Sigmoid colon (tissue), 7 donors: ENCODE measurements around the gene MSLN. TPM values are rescaled to one million over a fixed set of nuclear protein-coding genes. Genes with fewer than 3 reads are reported as not detected.

Experiments used
- DNase-seq: peaks from one replicate; pipeline ENCODE4 v3.0.0-alpha.2; 2019
- H3K27ac ChIP-seq, 4 donors: fragments of 200-600 bp; sonication (generic); one replicate each; pipeline ENCODE4 v1.5.1; 2016 to 2019; ENCODE audit warnings: mild to moderate bottlenecking in 1 of 4
- H3K27me3 ChIP-seq, 3 donors: fragments of 200-600 bp; sonication (generic); one replicate each; pipeline ENCODE4 v1.5.1; 2019; ENCODE audit warnings: mild to moderate bottlenecking in 1 of 3
- H3K36me3 ChIP-seq, 4 donors: fragments of 200-600 bp; sonication (generic); one replicate each; pipeline ENCODE4 v1.5.1; 2016 to 2019
- H3K4me1 ChIP-seq, 4 donors: fragments of 200-600 bp; sonication (generic); one replicate each; pipeline ENCODE4 v1.5.1; 2017 to 2019
- H3K4me3 ChIP-seq, 4 donors: fragments of 200-600 bp; sonication (generic); one replicate each; pipeline ENCODE4 v1.5.1; 2017 to 2019; ENCODE audit warnings: mild to moderate bottlenecking in 2 of 4, moderate library complexity in 1 of 4
- H3K9me3 ChIP-seq, 4 donors: fragments of 200-600 bp in 3 of 4; sonication (generic) in 3 of 4; one replicate each; pipeline versions ENCODE4 v1.5.1 to v1.6.1; 2013 to 2019
- CTCF ChIP-seq, 4 experiments: fragments of 450-650 bp in 3 of 4; fragments of 200-600 bp in 1 of 4; IDR thresholded peaks; one replicate each; pipeline ENCODE4 v1.5.1; 2016 to 2019; ENCODE audit warnings: antibody characterized with exemption in 4 of 4, mild to moderate bottlenecking in 3 of 4, moderate library complexity in 2 of 4
- EP300 ChIP-seq, 4 donors: sonication (generic); formaldehyde crosslinking; IDR thresholded peaks; one replicate each; pipeline ENCODE4 v1.6.1; 2017; ENCODE audit warnings: antibody characterized with exemption in 4 of 4
- POLR2A ChIP-seq, 2 donors: fragments of 450-650 bp; IDR thresholded peaks; one replicate each; pipeline ENCODE4 v1.6.1; 2016; ENCODE audit warnings: antibody characterized with exemption in 2 of 2, mild to moderate bottlenecking in 2 of 2, moderate library complexity in 2 of 2
- POLR2AphosphoS5 ChIP-seq, 4 donors: sonication (generic); formaldehyde crosslinking; IDR thresholded peaks; one replicate each; pipeline ENCODE4 v1.6.1; 2017; ENCODE audit warnings: antibody characterized with exemption in 4 of 4
- WGBS, 2 donors: extraction: QIAGEN DNeasy Blood & Tissue Kit; methylation state at CpG; one replicate each; pipeline ENCODE4 v1.1.7; 2013; 5-methylcytosine and 5-hydroxymethylcytosine counted together
- intact Hi-C: fragments of 100-400 bp; cut with DNase I; formaldehyde crosslinking; loops from one replicate; pipeline ENCODE4 v1.15.1; 2023
- polyA plus RNA-seq, 3 donors: library from polyadenylated mRNA; stranded (reverse); fragments of 200-250 nt; gene quantifications; one replicate each; pipeline ENCODE4 v1.2.3, GENCODE V29; 2013
- total RNA-seq, 4 donors: library from RNA; depleted of rRNA; stranded (reverse); fragments of >200 nt; gene quantifications; one replicate each; pipeline ENCODE4 v1.1.0, GENCODE V29; 2016
- donor health status: healthy with polysubstance abuse.
- donor health status: Bipolar disorder and iron deficiency.
- donor health status: healthy.

The MSLN gene
- total and polyA plus RNA-seq, 7 donors = 0.54 to 3.5 (median 1.2) TPM; not detected in 3

- intact Hi-C loops = no loop called here
- Histone ChIP-seq H3K27ac (no peak overlapping the region), H3K4me3 (no peak overlapping the region), H3K9me3 (no peaks in the 10 kb centered on the region), H3K4me1 (peaks cover 0 to 18% (median 15%) of the 10 kb centered on the region in 4 donors), H3K36me3 (peaks cover 0 to 5% (median 0%) of the 10 kb centered on the region in 4 donors), H3K27me3 (peaks cover 0 to 5% (median 0%) of the 10 kb centered on the region in 3 donors)
- 81 to 87% methylated on average over 21 of the region's 21 CpGs for WGBS, 2 donors
- DNase-seq = no peak
- no peak for TF ChIP-seq CTCF (IDR thresholded peaks at IDR 0.05)
These were observed 16.6 kb upstream of the MSLN start for GRCh38 chr16:743794-744500.

DNA sequence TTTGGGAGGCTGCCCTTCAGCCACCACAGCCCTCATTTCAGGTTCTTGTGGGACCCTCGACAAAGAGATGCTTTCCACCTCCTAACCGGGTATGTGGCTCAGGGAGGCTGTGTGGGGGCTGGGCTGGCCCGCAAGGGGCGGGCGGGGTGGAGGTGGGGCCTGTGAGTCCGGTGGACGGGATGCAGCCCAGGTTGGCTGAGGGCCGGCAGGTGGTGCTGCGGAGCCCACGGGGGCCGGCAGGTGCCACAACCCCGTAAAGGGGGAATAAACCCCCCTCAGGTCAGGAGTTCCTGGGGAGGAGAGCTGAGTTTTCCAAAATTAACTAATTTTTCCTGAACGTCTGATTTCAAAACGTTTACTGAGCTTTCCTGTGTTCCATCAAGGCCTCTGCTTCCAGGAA lies 14.8 kb upstream of the MSLN start:
- Histone ChIP-seq H3K27ac (no peak overlapping the region), H3K36me3 (no peaks in the 10 kb centered on the region), H3K27me3 (peaks cover 0 to 5% (median 0%) of the 10 kb centered on the region in 3 donors), H3K9me3 (no peaks in the 10 kb centered on the region), H3K4me3 (no peak overlapping the region), H3K4me1 (peaks cover 0 to 5% (median 5%) of the 10 kb centered on the region in 4 donors)
- DNase-seq = no peak
- TF ChIP-seq POLR2AphosphoS5 (IDR thresholded peaks at IDR 0.05) (no peak), EP300 (IDR thresholded peaks at IDR 0.05) (no peak), CTCF (IDR thresholded peaks at IDR 0.05) (no peak), POLR2A (IDR thresholded peaks at IDR 0.05) (no peak)
- intact Hi-C loops = no loop called here
- WGBS, 2 donors = 2 to 5% methylated on average over 14 of the region's 14 CpGs

GRCh38 chr16:746637-747036 lies 13.9 kb upstream of the MSLN start:
- Histone ChIP-seq H3K4me1 (no peaks in the 10 kb centered on the region), H3K27ac (no peak overlapping the region), H3K4me3 (no peak overlapping the region), H3K9me3 (no peaks in the 10 kb centered on the region), H3K36me3 (no peaks in the 10 kb centered on the region), H3K27me3 (peaks cover 0 to 5% (median 0%) of the 10 kb centered on the region in 3 donors)
- intact Hi-C loops = no loop called here
- no peak for TF ChIP-seq EP300 (IDR thresholded peaks at IDR 0.05)
- no peak for TF ChIP-seq POLR2A (IDR thresholded peaks at IDR 0.05)
- TF ChIP-seq POLR2AphosphoS5 (IDR thresholded peaks at IDR 0.05) = no peak
- TF ChIP-seq CTCF (IDR thresholded peaks at IDR 0.05) = no peak
- 72 to 80% methylated on average over 13 of the region's 13 CpGs for WGBS, 2 donors
- DNase-seq = no peak

DNA sequence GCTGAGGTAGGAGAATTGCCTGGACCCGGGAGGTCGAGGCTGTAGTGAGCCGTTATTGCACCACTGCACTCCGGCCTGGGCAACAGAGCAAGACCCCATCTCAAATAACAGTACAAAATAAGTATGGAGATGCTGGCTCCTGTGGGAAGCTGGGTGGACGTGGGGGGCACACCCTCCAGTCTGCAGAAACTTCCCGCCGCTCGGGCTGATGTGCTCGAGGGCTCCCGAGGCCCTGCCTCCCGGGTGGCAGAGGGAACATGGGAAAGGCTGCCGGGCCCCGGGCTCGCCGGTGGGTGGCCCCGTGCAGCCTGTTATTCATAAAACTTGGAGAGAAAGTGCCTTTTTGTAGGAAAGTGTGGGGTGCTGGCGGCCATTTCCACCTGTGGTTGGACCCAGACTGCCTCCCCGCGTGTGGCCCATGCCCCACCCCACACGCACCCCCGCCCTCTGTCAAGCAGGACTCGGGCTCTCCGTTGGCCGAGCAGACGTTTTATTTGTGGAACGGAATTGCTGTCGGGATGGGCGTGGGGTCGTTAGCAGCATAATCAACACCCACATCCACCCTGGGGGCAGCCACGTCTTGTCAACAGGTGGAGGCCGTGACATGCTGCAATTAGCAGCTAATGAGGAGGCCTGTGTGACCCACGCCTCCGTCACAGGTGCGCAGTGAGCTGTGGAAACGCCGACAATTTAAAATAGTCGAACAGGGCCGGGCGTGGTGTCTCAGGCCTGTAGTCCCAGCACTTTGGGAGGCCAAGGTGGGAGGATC lies 12.4 kb upstream of the MSLN start:
- intact Hi-C loops = no loop called here
- 58 to 82% methylated on average over 39 of the region's 39 CpGs for WGBS, 2 donors
- Histone ChIP-seq H3K27ac (no peak overlapping the region), H3K4me3 (no peak overlapping the region), H3K27me3 (peaks cover 0 to 11% (median 8%) of the 10 kb centered on the region in 3 donors), H3K9me3 (no peaks in the 10 kb centered on the region), H3K36me3 (no peaks in the 10 kb centered on the region), H3K4me1 (no peaks in the 10 kb centered on the region)
- DNase-seq = no peak
- no peak for TF ChIP-seq POLR2AphosphoS5 (IDR thresholded peaks at IDR 0.05)
- no peak for TF ChIP-seq EP300 (IDR thresholded peaks at IDR 0.05)
- TF ChIP-seq CTCF (IDR thresholded peaks at IDR 0.05) = no peak
- TF ChIP-seq POLR2A (IDR thresholded peaks at IDR 0.05) = no peak
